ENCODE measurements around the gene TYW5. TPM values are rescaled to one million over a fixed set of nuclear protein-coding genes. Genes with fewer than 3 reads are reported as not detected.

TYW5 gene
- total RNA-seq, 1 experiment from 2014 or later, result 9.0 TPM

DNA sequence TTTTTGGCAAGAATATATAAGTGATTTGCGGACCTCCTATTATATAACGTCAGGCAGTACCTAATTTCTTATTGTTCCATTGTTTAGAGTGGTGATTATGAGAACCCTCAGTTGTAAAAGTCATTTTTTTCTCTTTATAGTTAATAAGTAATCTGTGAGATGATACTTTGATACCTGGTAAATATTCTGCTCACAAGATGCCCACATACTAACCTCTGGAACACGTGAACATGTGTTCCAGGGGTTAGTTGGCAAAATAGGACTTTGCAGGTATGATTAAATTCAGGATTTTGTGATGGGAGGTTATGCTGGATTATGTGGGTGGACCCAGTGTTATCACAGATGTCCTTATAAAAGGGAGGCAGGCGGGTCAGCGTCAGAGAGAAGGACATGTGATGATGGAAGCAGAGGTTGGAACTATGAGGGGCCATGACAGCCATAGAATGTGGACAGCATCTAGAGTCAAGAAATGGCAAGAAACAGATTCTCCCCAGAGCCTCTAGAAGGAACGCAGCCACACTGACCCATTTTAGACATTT lies 16.9 kb upstream of the TYW5 start:
- Histone ChIP-seq H3K9me3 (ENCODE audit: low read length) (no peaks in the 10 kb centered on the region), H3K4me2 (ENCODE audit: low read length) (no peak overlapping the region), H3K27ac (ENCODE audit: low read length) (no peak overlapping the region), H4K20me1 (ENCODE audit: low read length) (no peaks in the 10 kb centered on the region), H2AFZ (ENCODE audit: low read length) (no peak overlapping the region), H3F3A (ENCODE audit: low read length, unreplicated experiment) (no peaks in the 10 kb centered on the region), H3K4me3 (ENCODE audit: low read length) (no peak overlapping the region), H3K79me2 (ENCODE audit: low read length) (no peaks in the 10 kb centered on the region), H3K36me3 (ENCODE audit: low read depth, low read length) (peaks cover 12% of the 10 kb centered on the region; the same call in 1 of the 2 replicates), H3K27me3 (ENCODE audit: low read length) (no peaks in the 10 kb centered on the region), H3K9ac (ENCODE audit: low read length) (no peak overlapping the region), H3K9me2 (replicated peaks; ENCODE audit: low read length) (no peaks in the 10 kb centered on the region), H3K4me1 (ENCODE audit: insufficient read depth, low read length) (peaks cover 2% of the 10 kb centered on the region)
- ChIA-PET CTCF (interaction anchor here (0.6 kb wide), 1 partner anchor 334 kb away, joined by 5 read pairs; no protein-coding TSS in a partner anchor), POLR2A (ENCODE audit: unreplicated experiment) (no interaction called here)
- ATAC-seq, result no peak
- TF ChIP-seq, protein P1, sequence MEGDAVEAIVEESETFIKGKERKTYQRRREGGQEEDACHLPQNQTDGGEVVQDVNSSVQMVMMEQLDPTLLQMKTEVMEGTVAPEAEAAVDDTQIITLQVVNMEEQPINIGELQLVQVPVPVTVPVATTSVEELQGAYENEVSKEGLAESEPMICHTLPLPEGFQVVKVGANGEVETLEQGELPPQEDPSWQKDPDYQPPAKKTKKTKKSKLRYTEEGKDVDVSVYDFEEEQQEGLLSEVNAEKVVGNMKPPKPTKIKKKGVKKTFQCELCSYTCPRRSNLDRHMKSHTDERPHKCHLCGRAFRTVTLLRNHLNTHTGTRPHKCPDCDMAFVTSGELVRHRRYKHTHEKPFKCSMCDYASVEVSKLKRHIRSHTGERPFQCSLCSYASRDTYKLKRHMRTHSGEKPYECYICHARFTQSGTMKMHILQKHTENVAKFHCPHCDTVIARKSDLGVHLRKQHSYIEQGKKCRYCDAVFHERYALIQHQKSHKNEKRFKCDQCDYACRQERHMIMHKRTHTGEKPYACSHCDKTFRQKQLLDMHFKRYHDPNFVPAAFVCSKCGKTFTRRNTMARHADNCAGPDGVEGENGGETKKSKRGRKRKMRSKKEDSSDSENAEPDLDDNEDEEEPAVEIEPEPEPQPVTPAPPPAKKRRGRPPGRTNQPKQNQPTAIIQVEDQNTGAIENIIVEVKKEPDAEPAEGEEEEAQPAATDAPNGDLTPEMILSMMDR (conservative IDR thresholded peaks at IDR 0.05; ENCODE audit: low read depth, low read length), result no peak
- no peak for DNase-seq
- intact Hi-C loops (cut with micrococcal nuclease), result loop anchor here (5.0 kb wide), 2 partner anchors 555 to 605 kb away; partner anchors contain the start of gene SGO2
- BruUV-seq (replicated peaks), result no TSS peak

DNA sequence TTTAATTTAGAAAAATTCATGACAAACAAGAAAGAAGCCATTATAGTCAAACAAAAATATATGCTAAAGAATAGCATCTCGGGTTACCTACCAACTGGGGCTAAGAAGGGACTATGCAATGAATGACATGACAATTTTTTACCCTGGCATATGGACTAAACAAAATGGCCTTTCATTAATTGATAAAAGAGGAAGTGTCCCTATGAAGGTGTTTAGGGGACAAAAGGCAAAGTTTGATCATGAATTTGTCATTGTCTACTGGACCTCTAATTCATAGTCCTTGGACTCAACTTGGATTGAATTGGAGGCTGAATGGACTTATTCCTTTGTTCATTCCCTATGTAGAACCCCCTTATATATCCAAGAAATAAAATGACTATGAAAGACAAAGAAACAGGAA lies 12.8 kb upstream of the TYW5 start:
- POLR2A ChIA-PET (ENCODE audit: unreplicated experiment), result no interaction called here

DNA sequence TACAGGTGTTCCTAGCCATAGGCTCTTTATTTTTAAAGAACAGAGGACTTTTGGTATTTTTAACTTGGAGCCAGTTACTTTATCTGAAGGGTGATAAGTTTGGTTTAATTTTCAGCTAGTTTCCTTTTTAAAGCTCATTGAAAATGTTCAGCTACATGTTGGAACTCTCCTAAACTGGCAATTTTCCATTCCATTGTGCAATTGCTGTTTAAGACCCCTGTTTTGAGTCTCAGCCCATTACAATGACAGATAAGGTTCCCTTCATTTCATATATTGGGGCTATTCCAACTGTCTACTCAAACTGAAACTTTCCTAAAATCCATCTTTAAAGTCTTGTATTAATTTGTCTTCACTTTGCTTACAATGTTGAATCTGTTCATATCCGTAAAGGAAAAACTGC lies 11.7 kb upstream of the TYW5 start:
- no peaks in the 10 kb centered on the region for H3K9me3 ChIP-seq (ENCODE audit: low read length)
- ATAC-seq (no peak), DNase-seq (no peak)
- no peak for TF ChIP-seq EZH2 (IDR thresholded peaks at IDR 0.05; ENCODE audit: low read length, unreplicated experiment)
- no peak for TF ChIP-seq EZH2phosphoT487 (IDR thresholded peaks at IDR 0.05; ENCODE audit: borderline replicate concordance, low read length)
- TF ChIP-seq, protein P1 (conservative IDR thresholded peaks at IDR 0.05; ENCODE audit: low read depth, low read length), result no peak
- no peaks in the 10 kb centered on the region for H3K4me1 ChIP-seq (ENCODE audit: insufficient read depth, low read length)
- no TSS peak for BruUV-seq (replicated peaks)
- no peaks in the 10 kb centered on the region for H3K9me2 ChIP-seq (replicated peaks; ENCODE audit: low read length)
- H3K4me2 ChIP-seq (ENCODE audit: low read length), result no peak overlapping the region
- H3K9ac ChIP-seq (ENCODE audit: low read length), result no peak overlapping the region
- H3K27me3 ChIP-seq (ENCODE audit: low read length), result no peaks in the 10 kb centered on the region
- peaks cover 34% of the 10 kb centered on the region; the same call in 1 of the 2 replicates for H3K36me3 ChIP-seq (ENCODE audit: low read depth, low read length)
- H3K27ac ChIP-seq (ENCODE audit: low read length), result no peak overlapping the region
- intact Hi-C loops (cut with micrococcal nuclease), result no loop called here
- no peak overlapping the region for H2AFZ ChIP-seq (ENCODE audit: low read length)
- H3K79me2 ChIP-seq (ENCODE audit: low read length), result no peaks in the 10 kb centered on the region
- CTCF ChIA-PET, result no interaction called here
- no peaks in the 10 kb centered on the region for H3F3A ChIP-seq (ENCODE audit: low read length, unreplicated experiment)
- no peak overlapping the region for H3K4me3 ChIP-seq (ENCODE audit: low read length)
- POLR2A ChIA-PET (ENCODE audit: unreplicated experiment), result no interaction called here
- no peaks in the 10 kb centered on the region for H4K20me1 ChIP-seq (ENCODE audit: low read length)

More for the DNA sequence above, 12.8 kb upstream of the TYW5 start:
- no peaks in the 10 kb centered on the region for H4K20me1 ChIP-seq (ENCODE audit: low read length)
- no peaks in the 10 kb centered on the region for H3K9me3 ChIP-seq (ENCODE audit: low read length)
- H3K27ac ChIP-seq (ENCODE audit: low read length), result no peak overlapping the region
- no peak overlapping the region for H3K9ac ChIP-seq (ENCODE audit: low read length)
- peaks cover 28% of the 10 kb centered on the region; the same call in 1 of the 2 replicates for H3K36me3 ChIP-seq (ENCODE audit: low read depth, low read length)
- no peak for DNase-seq
- no peaks in the 10 kb centered on the region for H3K9me2 ChIP-seq (replicated peaks; ENCODE audit: low read length)
- H2AFZ ChIP-seq (ENCODE audit: low read length), result no peak overlapping the region
- H3K4me1 ChIP-seq (ENCODE audit: insufficient read depth, low read length), result no peaks in the 10 kb centered on the region
- intact Hi-C loops (cut with micrococcal nuclease), result no loop called here
- CTCF ChIA-PET, result no interaction called here
- H3K4me2 ChIP-seq (ENCODE audit: low read length), result no peak overlapping the region
- no peak for ATAC-seq
- H3K79me2 ChIP-seq (ENCODE audit: low read length), result no peaks in the 10 kb centered on the region
- no peaks in the 10 kb centered on the region for H3K27me3 ChIP-seq (ENCODE audit: low read length)
- H3K4me3 ChIP-seq (ENCODE audit: low read length), result no peak overlapping the region
- H3F3A ChIP-seq (ENCODE audit: low read length, unreplicated experiment), result no peaks in the 10 kb centered on the region
- TF ChIP-seq, protein P1 (conservative IDR thresholded peaks at IDR 0.05; ENCODE audit: low read depth, low read length), result no peak
- TF ChIP-seq EZH2phosphoT487 (IDR thresholded peaks at IDR 0.05; ENCODE audit: borderline replicate concordance, low read length), result no peak
- no peak for TF ChIP-seq EZH2 (IDR thresholded peaks at IDR 0.05; ENCODE audit: low read length, unreplicated experiment)
- BruUV-seq (replicated peaks), result no TSS peak

Measured in PC-3 (cell line).